KOPT-K1 (cell line): Measurements from ENCODE around the gene R3HDML.
"Not testable (repeated sequence)": the region's sequence is repeated elsewhere in the genome, so short reads cannot be mapped to it uniquely, and the experiment has no call there.

Source experiments
- H3K27ac ChIP-seq: fragments of 200-600 bp; sonication (generic); 2 replicates; pipeline ENCODE4 v1.5.1; 2016; ENCODE audit warnings: antibody characterized with exemption, mild to moderate bottlenecking, low read depth, low read length; ENCODE audit not compliant: poor library complexity, severe bottlenecking
- H3K36me3 ChIP-seq: fragments of 200-600 bp; sonication (generic); 2 replicates; pipeline ENCODE4 v1.5.1; 2017; ENCODE audit warnings: antibody characterized with exemption, mild to moderate bottlenecking, low read length, moderate library complexity; ENCODE audit not compliant: insufficient read depth
- H3K9me3 ChIP-seq: fragments of 200-600 bp; sonication (generic); 2 replicates; pipeline ENCODE4 v1.5.1; 2017; ENCODE audit warnings: antibody characterized with exemption, low read length, mild to moderate bottlenecking; ENCODE audit not compliant: insufficient read depth, poor library complexity, severe bottlenecking

R3HDML gene

GRCh38 chr20:44310664-44311639, 25.9 kb upstream of the R3HDML start, which contains the start of gene FITM2:
TSS of gene FITM2 (minus strand) at chr20:44311202. CDS start at chr20:44311148, 54 bp downstream.
- peak within 1 kb of the TSS; percentile 56 for H3K27ac ChIP-seq

GRCh38 chr20:44314870-44315269, 22.0 kb upstream of the R3HDML start:
- no peaks in the 10 kb centered on the region for H3K9me3 ChIP-seq
- no peaks in the 10 kb centered on the region for H3K36me3 ChIP-seq
- no peak overlapping the region for H3K27ac ChIP-seq

More at GRCh38 chr20:44310664-44311639, 25.9 kb upstream of the R3HDML start, which contains the start of gene FITM2:
- no peaks in the 10 kb centered on the region for H3K36me3 ChIP-seq
- H3K9me3 ChIP-seq, result no peaks in the 10 kb centered on the region

DNA sequence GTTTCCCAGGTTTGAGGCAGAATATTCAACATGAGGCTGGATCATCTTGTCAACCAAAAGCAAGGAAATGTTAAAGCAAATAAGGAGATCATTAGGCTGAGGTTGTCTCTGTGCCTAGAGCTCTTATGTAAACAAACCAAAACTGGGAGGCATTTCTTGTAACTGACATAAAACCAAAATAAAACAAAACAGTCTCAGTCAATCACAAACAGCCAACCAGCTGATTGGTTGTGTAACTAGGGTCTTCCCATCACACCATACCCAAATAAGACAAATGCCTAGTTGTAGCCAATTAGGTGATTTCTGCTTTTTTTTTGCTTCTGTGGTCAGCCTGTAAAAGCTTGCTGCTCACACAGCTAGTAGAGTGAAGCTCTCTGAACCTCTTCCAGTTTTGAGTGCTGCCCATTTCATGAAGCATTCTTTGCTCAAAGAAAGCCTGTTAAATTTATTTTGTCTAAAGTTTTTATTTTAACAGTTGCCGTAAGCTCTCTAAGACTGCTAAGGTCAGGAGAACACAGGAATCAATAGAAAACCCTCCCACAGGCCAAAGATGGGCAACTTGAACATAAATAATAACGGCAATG, 16.9 kb upstream of the R3HDML start:
- H3K27ac ChIP-seq, result no peak overlapping the region
- H3K9me3 ChIP-seq, result no peaks in the 10 kb centered on the region

DNA sequence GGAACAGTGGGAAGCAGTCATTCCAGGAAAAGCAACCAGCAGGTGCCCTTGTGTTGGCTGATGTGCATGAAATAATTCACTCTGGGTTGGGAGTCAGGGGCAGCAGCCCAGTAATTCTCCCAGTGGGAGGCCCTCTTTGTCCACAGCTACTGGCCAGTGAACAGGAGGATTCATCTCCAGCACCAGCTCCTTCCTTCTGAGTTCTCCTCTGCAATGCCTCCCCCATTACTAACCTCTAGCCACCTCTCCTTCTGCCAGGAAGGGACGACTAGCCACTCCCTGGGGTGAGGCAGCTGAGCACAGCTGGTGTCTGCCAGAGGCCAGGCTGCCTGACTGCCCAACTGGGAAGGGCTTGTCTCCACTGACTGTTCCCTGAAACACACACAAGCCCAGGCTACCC, 12.5 kb upstream of the R3HDML start:
- no peaks in the 10 kb centered on the region for H3K9me3 ChIP-seq
- no peak overlapping the region for H3K27ac ChIP-seq
- no peaks in the 10 kb centered on the region for H3K36me3 ChIP-seq

More for the DNA sequence above, 16.9 kb upstream of the R3HDML start:
- no peaks in the 10 kb centered on the region for H3K36me3 ChIP-seq

GRCh38 chr20:44326391-44327159, 10.3 kb upstream of the R3HDML start:
- H3K36me3 ChIP-seq, result no peaks in the 10 kb centered on the region
- H3K9me3 ChIP-seq, result no peaks in the 10 kb centered on the region
- no peak overlapping the region for H3K27ac ChIP-seq

DNA sequence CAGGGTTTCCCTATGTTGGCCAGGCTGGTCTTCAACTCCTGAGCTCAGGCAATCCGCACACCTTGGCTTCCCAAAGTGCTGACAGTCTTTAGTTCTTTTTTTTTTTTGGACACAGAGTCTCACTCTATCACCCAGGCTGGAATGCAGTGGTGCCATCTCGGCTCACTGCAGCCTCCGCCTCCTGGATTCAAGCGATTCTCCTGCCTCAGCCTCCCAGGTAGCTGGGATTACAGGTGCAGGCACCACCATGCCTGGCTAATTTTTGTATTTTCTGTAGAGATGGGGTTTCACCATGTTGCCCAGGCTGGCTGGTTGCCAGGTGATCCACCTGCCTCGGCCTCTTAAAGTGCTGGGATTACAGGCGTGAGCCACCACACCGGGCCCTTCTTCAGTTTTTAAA, 9.1 kb upstream of the R3HDML start:
- H3K27ac ChIP-seq, H3K9me3 ChIP-seq, H3K36me3 ChIP-seq: not testable (repeated sequence)

- Histone ChIP-seq H3K27ac (no peak overlapping the region), H3K9me3 (no peaks in the 10 kb centered on the region), H3K36me3 (no peaks in the 10 kb centered on the region)
These were observed 8.4 kb upstream of the R3HDML start for GRCh38 chr20:44328428-44328827.

DNA sequence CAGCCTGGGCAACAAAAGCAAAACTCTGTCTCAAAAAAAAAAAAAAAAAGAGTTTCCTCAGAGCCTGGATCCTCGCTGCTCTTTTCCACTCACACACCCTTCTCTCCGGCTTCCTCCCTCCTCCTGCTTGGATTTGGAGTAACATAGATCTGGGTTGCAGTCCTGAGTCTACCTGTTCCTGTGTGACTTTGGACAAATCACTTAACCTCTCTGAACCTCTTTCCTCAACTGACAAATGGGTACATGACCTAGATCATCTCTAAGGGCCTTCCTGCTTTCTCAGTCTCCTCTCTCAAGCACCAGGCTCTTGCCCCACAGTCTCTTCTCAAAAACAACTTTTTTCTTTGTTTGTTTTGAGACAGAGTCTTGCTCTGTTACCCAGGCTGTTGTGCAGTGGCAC, 5.6 kb upstream of the R3HDML start:
- H3K27ac ChIP-seq, result no peak overlapping the region
- H3K36me3 ChIP-seq, result no peaks in the 10 kb centered on the region
- no peaks in the 10 kb centered on the region for H3K9me3 ChIP-seq

GRCh38 chr20:44334306-44334705, 2.5 kb upstream of the R3HDML start:
- no peak overlapping the region for H3K27ac ChIP-seq
- no peaks in the 10 kb centered on the region for H3K36me3 ChIP-seq
- H3K9me3 ChIP-seq, result no peaks in the 10 kb centered on the region

DNA sequence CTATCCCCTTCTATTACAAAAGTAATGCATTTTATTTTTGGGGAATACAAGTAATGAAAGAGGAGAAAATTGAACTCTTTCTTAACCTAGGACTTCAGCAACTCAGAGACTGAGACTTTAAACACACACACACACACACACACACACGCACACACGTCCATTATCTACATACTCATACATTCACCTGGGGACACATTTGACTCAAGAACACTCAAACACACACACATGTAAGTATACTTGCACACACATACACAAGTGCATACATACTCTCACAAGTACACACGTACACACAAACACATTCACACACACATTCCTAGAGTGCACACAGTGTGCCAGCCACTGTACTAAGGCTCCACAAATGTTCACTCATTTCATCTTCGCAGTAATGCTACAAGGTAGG, 2.1 kb upstream of the R3HDML start:
- Histone ChIP-seq H3K27ac (no peak overlapping the region), H3K9me3 (no peaks in the 10 kb centered on the region), H3K36me3 (no peaks in the 10 kb centered on the region)

DNA sequence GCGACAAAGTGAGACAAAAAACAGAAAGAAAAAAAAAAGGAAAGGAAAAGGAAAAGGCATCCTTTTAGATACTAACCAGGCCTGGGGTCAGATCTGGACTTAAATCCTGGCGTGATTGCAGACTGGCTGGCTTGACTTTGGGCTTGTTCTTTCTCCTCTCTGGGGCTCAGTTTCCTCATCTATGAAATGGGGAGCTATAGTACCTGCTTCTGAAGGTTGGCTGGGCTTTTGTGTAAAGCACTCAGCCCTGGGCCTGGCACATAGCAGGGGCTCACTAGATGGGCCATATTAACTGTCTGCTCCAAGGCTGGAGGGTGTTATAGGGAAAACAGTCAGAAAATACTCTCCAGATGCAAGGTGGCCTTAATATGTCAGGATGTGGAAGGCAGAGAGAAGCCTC, 1.2 kb upstream of the R3HDML start:
- Histone ChIP-seq H3K9me3 (no peaks in the 10 kb centered on the region), H3K36me3 (no peaks in the 10 kb centered on the region), H3K27ac (no peak overlapping the region)

GRCh38 chr20:44336086-44336485, 757 bp upstream of the R3HDML start:
- Histone ChIP-seq H3K27ac (no peak overlapping the region), H3K9me3 (no peaks in the 10 kb centered on the region), H3K36me3 (no peaks in the 10 kb centered on the region)

DNA sequence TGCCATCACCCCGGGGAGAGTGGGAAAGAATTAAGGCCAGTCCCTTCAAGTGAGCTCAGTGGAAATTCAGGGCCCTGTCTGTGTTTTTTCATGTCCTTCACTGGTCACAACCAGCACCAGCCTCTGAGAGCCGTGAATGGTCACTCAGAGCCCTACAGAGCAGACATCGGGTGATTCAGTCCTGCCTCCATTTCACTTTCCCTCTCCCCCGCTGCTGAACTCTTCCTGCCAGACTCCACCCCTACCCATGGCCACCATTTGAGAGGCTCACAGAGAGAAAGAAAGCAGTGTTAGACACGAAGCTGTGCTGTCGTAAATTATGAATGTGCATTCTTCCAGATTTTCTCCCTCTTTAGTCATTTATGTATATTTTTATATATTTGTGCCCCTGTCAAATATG, 5.4 kb downstream of the R3HDML start:
- no peaks in the 10 kb centered on the region for H3K9me3 ChIP-seq
- H3K36me3 ChIP-seq, result no peaks in the 10 kb centered on the region
- H3K27ac ChIP-seq, result no peak overlapping the region

- no peaks in the 10 kb centered on the region for H3K9me3 ChIP-seq
- no peaks in the 10 kb centered on the region for H3K36me3 ChIP-seq
- no peak overlapping the region for H3K27ac ChIP-seq
These were observed 6.4 kb downstream of the R3HDML start for GRCh38 chr20:44343162-44343675.

DNA sequence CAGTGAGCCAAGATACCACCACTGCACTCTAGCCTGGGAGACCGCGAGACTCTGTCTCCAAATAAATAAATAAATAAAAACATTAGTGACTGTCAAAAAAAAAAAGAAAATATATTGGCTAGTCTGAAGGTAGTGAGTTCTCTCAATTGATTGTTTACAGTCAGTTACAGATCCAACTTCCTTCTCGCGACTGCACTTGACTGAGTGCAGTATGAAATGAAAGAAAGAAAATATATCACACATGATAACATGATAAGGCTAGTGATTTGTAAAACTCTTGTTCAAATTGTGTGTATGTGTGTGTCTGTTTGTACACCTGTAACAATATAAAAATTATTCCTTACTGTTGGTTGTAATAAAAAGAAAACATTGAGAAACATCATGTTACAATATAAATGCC, 7.9 kb downstream of the R3HDML start:
- H3K36me3 ChIP-seq, result no peaks in the 10 kb centered on the region
- no peaks in the 10 kb centered on the region for H3K9me3 ChIP-seq
- no peak overlapping the region for H3K27ac ChIP-seq
